GM12878 (cell line): ENCODE measurements around the gene SERPINA9. TPM values are rescaled to one million over a fixed set of nuclear protein-coding genes. Genes with fewer than 3 reads are reported as not detected.

Source experiments
- ATAC-seq: fragments of 200-7000 bp; cut with Tn5 transposase; 3 replicates; pipeline ENCODE4 v1.9.1; 2020; ENCODE audit warnings: mild to moderate bottlenecking, moderate library complexity
- BruUV-seq: library from RNA; stranded (reverse); fragments of 400-500 nt; replicated peaks from 2 replicates; lab custom pipeline; 2021; lab: Mats Ljungman, UMichigan
- CTCF ChIA-PET: fragments of 300-600 bp; sonication (Branson Sonifier 250); formaldehyde crosslinking; extraction: SDS; loops from one replicate; lab custom pipeline; 2021; ENCODE audit warnings: inconsistent platforms; lab: Yijun Ruan, JAX
- POLR2A ChIA-PET: fragments of 350-600 bp; formaldehyde crosslinking; extraction: SDS; loops from one replicate; lab custom pipeline; 2021; ENCODE audit warnings: inconsistent platforms; lab: Charles Lee
- RAD21 ChIA-PET: fragments of 300-600 bp; sonication (Branson Sonifier 250); formaldehyde crosslinking; loops from one replicate; lab custom pipeline; 2023; ENCODE audit warnings: antibody characterized with exemption; ENCODE audit not compliant: unreplicated experiment; lab: Charles Lee
- SMC1A ChIA-PET: fragments of 300-600 bp; sonication (Branson Sonifier 250); formaldehyde crosslinking; loops from one replicate; lab custom pipeline; 2023; ENCODE audit not compliant: unreplicated experiment, uncharacterized antibody; lab: Charles Lee
- DNase-seq: peaks from one replicate; pipeline ENCODE4 v3.0.0-alpha.2; 2011; ENCODE audit warnings: low read depth, low spot score
- FAIRE-seq: peaks from 3 replicates; lab custom pipeline; 2011; peaks lifted over from hg19 to GRCh38; lab: Jason Lieb, UNC
- H2AFZ ChIP-seq: 2 replicates; pipeline ENCODE4 v1.6.0; 2011; ENCODE audit warnings: low read depth, low read length, control low read depth; ENCODE audit not compliant: control insufficient read depth
- H3K27ac ChIP-seq: 2 replicates; pipeline ENCODE4 v1.5.1; 2011; ENCODE audit warnings: control low read depth; ENCODE audit not compliant: control insufficient read depth, insufficient read depth
- H3K27me3 ChIP-seq, 2 experiments: replicated peaks in 1 of 2; 2 replicates each; pipeline versions ENCODE4 v1.6.0 to v1.6.1; 2011; ENCODE audit warnings: low read length in 1 of 2; ENCODE audit not compliant: control insufficient read depth in 2 of 2, insufficient read depth in 2 of 2
- H3K36me3 ChIP-seq, 2 experiments: 2 replicates each; pipeline ENCODE4 v1.5.1; 2011; ENCODE audit warnings: low read length in 1 of 2; ENCODE audit not compliant: control insufficient read depth in 2 of 2, insufficient read depth in 2 of 2
- H3K4me1 ChIP-seq: 2 replicates; pipeline ENCODE4 v1.6.1; 2011; ENCODE audit warnings: mild to moderate bottlenecking, low read length, moderate library complexity, mixed read lengths; ENCODE audit not compliant: control insufficient read depth, insufficient read depth
- H3K4me2 ChIP-seq: 2 replicates; pipeline ENCODE4 v1.6.0; 2011; ENCODE audit warnings: control low read depth; ENCODE audit not compliant: control insufficient read depth, insufficient read depth
- H3K4me3 ChIP-seq: fragments of 200-600 bp; sonication (generic); 2 replicates; pipeline ENCODE4 v1.5.1; 2016
- H3K79me2 ChIP-seq: 2 replicates; pipeline ENCODE4 v1.6.0; 2011; ENCODE audit warnings: low read length; ENCODE audit not compliant: control insufficient read depth, insufficient read depth
- H3K9ac ChIP-seq: 2 replicates; pipeline ENCODE4 v1.8.0; 2011; ENCODE audit warnings: low read length, control low read depth, mixed read lengths; ENCODE audit not compliant: control insufficient read depth, insufficient read depth
- H3K9me3 ChIP-seq: replicated peaks from 3 replicates; pipeline ENCODE4 v1.5.1; 2011; ENCODE audit warnings: mild to moderate bottlenecking, low read length; ENCODE audit not compliant: control insufficient read depth, insufficient read depth
- H4K20me1 ChIP-seq: 2 replicates; pipeline ENCODE4 v1.6.0; 2011; ENCODE audit not compliant: control insufficient read depth, insufficient read depth
- ETV6 ChIP-seq, 2 experiments: fragments of 450-650 bp in 1 of 2; IDR thresholded peaks in 1 of 2; conservative IDR thresholded peaks in 1 of 2; 2 replicates each; pipeline ENCODE4 v1.6.1; 2014; ENCODE audit warnings: antibody characterized with exemption in 1 of 2, borderline replicate concordance in 1 of 2, low read depth in 1 of 2, mild to moderate bottlenecking in 1 of 2, moderate library complexity in 1 of 2
- FOXM1 ChIP-seq: IDR thresholded peaks from 2 replicates; pipeline ENCODE4 v1.6.1; 2012; ENCODE audit warnings: low read depth, mild to moderate bottlenecking, inconsistent platforms, low read length, moderate library complexity
- IRF4 ChIP-seq: IDR thresholded peaks from 2 replicates; pipeline ENCODE4 v1.6.1; 2011; ENCODE audit warnings: low read depth, low read length
- RBBP5 ChIP-seq: fragments of 200-600 bp; sonication (generic); conservative IDR thresholded peaks from 2 replicates; pipeline ENCODE4 v1.6.1; 2016
- TAF1 ChIP-seq: IDR thresholded peaks from 2 replicates; pipeline ENCODE4 v1.6.1; 2011; ENCODE audit warnings: mild to moderate bottlenecking, low read depth, low read length, borderline replicate concordance
- TCF7 ChIP-seq: IDR thresholded peaks from 2 replicates; pipeline ENCODE4 v1.6.1; 2014; ENCODE audit warnings: antibody characterized with exemption, borderline replicate concordance
- WGBS: methylation state at CpG from one replicate; pipeline ENCODE4 v1.1.6; 2016; ENCODE audit warnings: low lambda C conversion rate; ENCODE audit not compliant: insufficient replicate concordance, insufficient coverage; ENCODE audit errors: missing lambda C conversion rate; 5-methylcytosine and 5-hydroxymethylcytosine counted together
- in situ Hi-C: fragments of 300-500 bp; cut with MboI; formaldehyde crosslinking; loops from 9 replicates; pipeline ENCODE4 v1.14.3; 2018; ENCODE audit warnings: mixed read lengths
- intact Hi-C: fragments of 100-400 bp; cut with micrococcal nuclease; formaldehyde crosslinking; loops from one replicate; pipeline ENCODE4 v1.14.2; 2022; ENCODE audit not compliant: unreplicated experiment
- polyA plus RNA-seq, 11 experiments: library from polyadenylated mRNA; depleted of rRNA in 4 of 11; unstranded in 6 of 11; stranded (reverse) in 5 of 11; fragments of >200 nt; fragmentation: Nextera tagmentation in 4 of 11; fragmentation: Illumina TruSeq in 1 of 11; extraction: Ambion mirVana in 4 of 11; extraction: Trizol in 1 of 11; gene quantifications; 1 replicate in 1 of 11; 2 replicates in 10 of 11; pipeline versions ENCODE4 v1.2.1 to v1.2.3, GENCODE V29; 2011 to 2016; ENCODE audit warnings: inconsistent platforms in 2 of 11, missing spikeins in 2 of 11, low read depth in 1 of 11
- total RNA-seq, 4 experiments: library from RNA; depleted of rRNA in 3 of 4; stranded (reverse); fragments of >200 nt in 3 of 4; fragmentation: Illumina TruSeq in 1 of 4; extraction: Trizol in 1 of 4; gene quantifications; 2 replicates each; pipeline versions ENCODE4 v1.2.1 to v1.2.3, GENCODE V29; 2013 to 2021
- TF ChIP-seq, protein P1 (sequence below): IDR thresholded peaks from 2 replicates; pipeline ENCODE4 v1.6.1; 2012; ENCODE audit warnings: mild to moderate bottlenecking, low read depth, low read length

Gene SERPINA9
- total and polyA plus RNA-seq, 10 of the 15 experiments (the other 5 are each of a cell fraction or from before 2014, with no cell fraction given), result 0.05 TPM; not detected in 9

DNA sequence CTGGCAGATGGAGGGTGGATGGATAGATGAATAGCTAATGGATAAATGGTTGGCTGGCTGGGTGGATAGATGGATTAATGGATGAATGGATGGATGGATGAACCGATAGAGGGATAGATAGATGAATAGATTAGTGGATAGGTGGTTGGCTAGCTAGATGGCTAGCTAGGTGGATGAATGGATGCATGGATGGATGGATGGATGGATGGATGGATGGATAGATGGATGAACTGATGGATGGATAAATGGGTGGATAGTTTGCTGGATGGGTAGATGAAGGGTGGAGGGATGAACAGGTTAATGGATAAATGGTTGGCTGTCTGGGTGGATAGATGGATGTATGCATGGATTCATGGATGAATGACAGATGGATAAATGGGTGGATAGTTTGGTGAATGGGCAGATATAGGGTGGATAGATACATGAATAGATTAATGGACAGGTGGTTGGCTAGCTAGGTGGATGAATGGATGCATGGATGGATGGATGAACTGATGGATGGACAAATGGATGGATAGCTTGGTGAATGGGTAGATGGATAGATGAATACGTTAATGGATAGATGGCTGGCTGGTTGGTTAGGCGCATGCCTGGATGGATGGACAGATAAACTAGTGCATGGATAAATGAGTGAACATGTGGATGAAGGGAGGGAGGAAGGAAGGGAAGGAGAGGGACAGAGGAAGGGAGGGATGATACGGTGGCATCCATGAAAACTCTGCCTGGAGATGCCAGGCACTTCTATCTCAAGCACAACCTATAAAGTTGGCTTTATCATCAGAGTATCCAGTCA is 8.1 kb downstream of the SERPINA9 start (continued):
- TF ChIP-seq TCF7, result no peak
- TF ChIP-seq RBBP5, result no peak

DNA sequence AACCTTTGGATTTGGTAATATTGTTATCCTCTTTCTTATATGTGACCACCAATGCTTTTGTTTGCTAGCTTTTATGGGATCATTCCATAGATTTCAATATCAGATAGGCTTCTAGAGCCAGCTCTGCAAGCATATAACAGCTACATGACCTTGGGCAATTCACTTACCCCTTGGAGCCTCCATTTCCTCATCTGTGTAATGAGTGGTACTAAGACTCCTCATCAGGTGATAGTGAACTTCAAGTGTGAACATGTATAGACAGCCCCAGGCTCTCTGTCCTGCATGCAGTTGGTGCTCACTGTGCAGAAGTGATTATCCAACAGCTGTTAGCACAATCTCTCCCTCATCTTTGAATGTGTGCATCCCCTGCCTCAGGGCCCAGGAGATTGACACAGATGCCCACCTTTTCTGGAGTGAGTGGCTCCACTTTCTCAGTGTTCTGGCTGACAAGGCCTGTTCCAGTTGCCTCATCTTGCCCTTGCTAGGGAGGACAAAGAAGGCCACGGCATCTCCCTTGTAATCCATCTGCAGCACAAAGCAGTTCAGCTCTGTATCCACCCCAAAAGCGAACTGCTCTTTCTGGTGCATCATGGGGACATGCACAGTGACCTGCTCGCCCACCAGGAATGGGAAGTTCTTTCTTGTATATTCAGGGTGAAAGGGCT is 9.2 kb downstream of the SERPINA9 start:
- no peak for TF ChIP-seq TAF1
- TF ChIP-seq FOXM1, result no peak
- TF ChIP-seq, protein P1, sequence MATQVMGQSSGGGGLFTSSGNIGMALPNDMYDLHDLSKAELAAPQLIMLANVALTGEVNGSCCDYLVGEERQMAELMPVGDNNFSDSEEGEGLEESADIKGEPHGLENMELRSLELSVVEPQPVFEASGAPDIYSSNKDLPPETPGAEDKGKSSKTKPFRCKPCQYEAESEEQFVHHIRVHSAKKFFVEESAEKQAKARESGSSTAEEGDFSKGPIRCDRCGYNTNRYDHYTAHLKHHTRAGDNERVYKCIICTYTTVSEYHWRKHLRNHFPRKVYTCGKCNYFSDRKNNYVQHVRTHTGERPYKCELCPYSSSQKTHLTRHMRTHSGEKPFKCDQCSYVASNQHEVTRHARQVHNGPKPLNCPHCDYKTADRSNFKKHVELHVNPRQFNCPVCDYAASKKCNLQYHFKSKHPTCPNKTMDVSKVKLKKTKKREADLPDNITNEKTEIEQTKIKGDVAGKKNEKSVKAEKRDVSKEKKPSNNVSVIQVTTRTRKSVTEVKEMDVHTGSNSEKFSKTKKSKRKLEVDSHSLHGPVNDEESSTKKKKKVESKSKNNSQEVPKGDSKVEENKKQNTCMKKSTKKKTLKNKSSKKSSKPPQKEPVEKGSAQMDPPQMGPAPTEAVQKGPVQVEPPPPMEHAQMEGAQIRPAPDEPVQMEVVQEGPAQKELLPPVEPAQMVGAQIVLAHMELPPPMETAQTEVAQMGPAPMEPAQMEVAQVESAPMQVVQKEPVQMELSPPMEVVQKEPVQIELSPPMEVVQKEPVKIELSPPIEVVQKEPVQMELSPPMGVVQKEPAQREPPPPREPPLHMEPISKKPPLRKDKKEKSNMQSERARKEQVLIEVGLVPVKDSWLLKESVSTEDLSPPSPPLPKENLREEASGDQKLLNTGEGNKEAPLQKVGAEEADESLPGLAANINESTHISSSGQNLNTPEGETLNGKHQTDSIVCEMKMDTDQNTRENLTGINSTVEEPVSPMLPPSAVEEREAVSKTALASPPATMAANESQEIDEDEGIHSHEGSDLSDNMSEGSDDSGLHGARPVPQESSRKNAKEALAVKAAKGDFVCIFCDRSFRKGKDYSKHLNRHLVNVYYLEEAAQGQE, result no peak
- no peak for TF ChIP-seq IRF4
- TF ChIP-seq ETV6 (conservative IDR thresholded peaks at IDR 0.05 in 1 of 2, IDR thresholded peaks at IDR 0.05 in 1 of 2; ENCODE audit: borderline replicate concordance in 1 of 2, low read depth in 1 of 2), result no peak
- no peak overlapping the region for H3K9ac ChIP-seq
- in situ Hi-C loops (no loop called here), intact Hi-C loops (no loop called here)
- CTCF ChIA-PET, result interaction anchor here (1.0 to 1.5 kb wide), 2 partner anchors 8 to 19 kb away, joined by 3 to 4 read pairs; no protein-coding TSS in a partner anchor
- H3K27ac ChIP-seq, result no peak overlapping the region
- POLR2A ChIA-PET, result no interaction called here
- H3K9me3 ChIP-seq, result no peaks in the 10 kb centered on the region; the same call in 2 of the 3 replicates
- no peaks in the 10 kb centered on the region for H3K27me3 ChIP-seq
- no peaks in the 10 kb centered on the region for H4K20me1 ChIP-seq
- H3K36me3 ChIP-seq, result no peaks in the 10 kb centered on the region
- no peak overlapping the region for H3K4me3 ChIP-seq
- ATAC-seq (no peak), DNase-seq (no peak), FAIRE-seq (no peak)
- 8% methylated on average over 3 of the region's 3 CpGs for WGBS
- SMC1A ChIA-PET, result interaction anchor here (1.2 kb wide), 1 partner anchor 20 kb away, joined by 4 read pairs; no protein-coding TSS in a partner anchor
- BruUV-seq, result no TSS peak
- no peaks in the 10 kb centered on the region for H3K4me1 ChIP-seq
- RAD21 ChIA-PET, result no interaction called here
- H3K4me2 ChIP-seq, result no peak overlapping the region
- H3K79me2 ChIP-seq, result no peaks in the 10 kb centered on the region
- no peak overlapping the region for H2AFZ ChIP-seq
